Osteoblast (primary cell): ENCODE results near the gene PLOD3. TPM values are rescaled to one million over a fixed set of nuclear protein-coding genes. Genes with fewer than 3 reads are reported as not detected.
A peak's percentile ranks its signal among the peaks of the same experiment; 100 is the strongest.

ENCODE experiments used
- DNase-seq: peaks from one replicate; pipeline ENCODE4 v3.0.0; 2011; ENCODE audit warnings: low spot score, mixed read lengths; ENCODE audit not compliant: insufficient read length; ENCODE audit errors: missing footprints
- H2AFZ ChIP-seq: 2 replicates; pipeline ENCODE4 v1.6.0; 2011; ENCODE audit warnings: mild to moderate bottlenecking, low read length
- H3K27ac ChIP-seq: 2 replicates; pipeline ENCODE4 v1.5.1; 2011; ENCODE audit warnings: mild to moderate bottlenecking, low read depth, low read length, moderate library complexity
- H3K27me3 ChIP-seq: 2 replicates; pipeline ENCODE4 v1.6.0; 2012; ENCODE audit warnings: mild to moderate bottlenecking, control low read depth, inconsistent platforms, low read length, moderate library complexity; ENCODE audit not compliant: insufficient read depth
- H3K36me3 ChIP-seq: 2 replicates; pipeline ENCODE4 v1.5.1; 2011; ENCODE audit warnings: mild to moderate bottlenecking, low read length, control low read depth, moderate library complexity; ENCODE audit not compliant: insufficient read depth
- H3K4me1 ChIP-seq: 2 replicates; pipeline ENCODE4 v1.5.1; 2011; ENCODE audit warnings: mild to moderate bottlenecking, low read length, control low read depth, moderate library complexity; ENCODE audit not compliant: insufficient read depth
- H3K4me2 ChIP-seq: 2 replicates; pipeline ENCODE4 v1.6.0; 2011; ENCODE audit warnings: mild to moderate bottlenecking, low read length; ENCODE audit not compliant: insufficient read depth
- H3K4me3 ChIP-seq: fragments of 200-600 bp; sonication (generic); 3 replicates; pipeline ENCODE4 v1.5.1; 2012; ENCODE audit warnings: mild to moderate bottlenecking, low read length, inconsistent platforms; ENCODE audit not compliant: insufficient read depth
- H3K79me2 ChIP-seq: 2 replicates; pipeline ENCODE4 v1.6.0; 2012; ENCODE audit warnings: mild to moderate bottlenecking, low read length, control low read depth, inconsistent platforms; ENCODE audit not compliant: insufficient read depth
- H3K9me3 ChIP-seq: 2 replicates; pipeline ENCODE4 v1.5.1; 2011; ENCODE audit warnings: low read depth, low read length, control low read depth
- H4K20me1 ChIP-seq: 2 replicates; pipeline ENCODE4 v1.6.0; 2012; ENCODE audit warnings: mild to moderate bottlenecking, low read length, control low read depth; ENCODE audit not compliant: insufficient read depth
- CTCF ChIP-seq: IDR thresholded peaks from 2 replicates; pipeline ENCODE4 v1.5.1; 2011; ENCODE audit warnings: mild to moderate bottlenecking, low read depth, low read length, moderate library complexity; ENCODE audit errors: extremely low read depth
- total RNA-seq: library from RNA; depleted of rRNA; stranded (reverse); fragments of >200 nt; gene quantifications from 2 replicates; pipeline ENCODE4 v1.2.3, GENCODE V29; 2012

The PLOD3 gene
- total RNA-seq, 1 donor: 81.8 TPM

DNA sequence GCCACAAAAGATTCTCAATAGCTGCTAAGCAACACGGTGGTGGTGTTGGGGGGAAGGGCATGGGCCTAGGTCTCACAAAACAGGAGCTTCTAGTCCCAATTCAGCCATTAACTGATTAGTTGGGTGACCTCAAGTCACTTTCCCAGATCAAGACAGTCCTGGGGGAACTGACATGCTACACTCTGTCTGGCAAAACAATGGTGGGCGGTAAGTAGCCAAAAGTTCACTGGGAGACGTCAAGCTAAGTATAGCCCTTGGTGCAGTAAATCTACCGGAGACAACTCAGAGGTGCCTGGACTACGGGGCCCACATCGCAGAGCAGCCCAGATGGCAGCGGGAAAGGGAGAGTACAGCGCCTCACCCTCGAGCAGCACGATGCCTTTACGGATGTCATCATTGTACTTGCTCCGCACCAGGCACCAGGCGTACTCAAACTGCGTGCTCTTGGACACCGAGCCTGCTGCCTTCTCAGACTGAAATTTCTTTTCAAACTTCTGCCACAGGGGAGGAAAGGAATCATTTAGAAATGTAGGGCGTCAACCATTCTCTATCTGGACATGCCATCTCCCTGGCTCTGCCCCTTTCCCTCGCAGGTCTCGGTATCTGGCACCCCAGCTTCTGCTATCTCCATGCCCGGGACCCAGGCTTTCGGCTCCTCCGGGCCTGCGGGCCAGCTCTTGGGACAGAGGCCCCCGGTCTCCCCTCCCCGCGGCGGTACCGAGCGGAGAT lies 26.4 kb upstream of the PLOD3 start:
- H3K36me3 ChIP-seq: peaks cover 26% of the 10 kb centered on the region
- DNase-seq: peak; percentile 8
- peaks cover 12% of the 10 kb centered on the region for H3K4me1 ChIP-seq
- no peaks in the 10 kb centered on the region for H3K9me3 ChIP-seq
- peaks cover 62% of the 10 kb centered on the region for H3K79me2 ChIP-seq
- no peak for TF ChIP-seq CTCF
- peak overlapping the region; percentile 99 for H3K4me2 ChIP-seq
- H3K4me3 ChIP-seq: peak overlapping the region; percentile 99
- peak overlapping the region; percentile 87 for H3K27ac ChIP-seq
- peak overlapping the region; percentile 99 for H2AFZ ChIP-seq
- no peaks in the 10 kb centered on the region for H3K27me3 ChIP-seq
- H4K20me1 ChIP-seq: peaks cover 19% of the 10 kb centered on the region

GRCh38 chr7:101241443-101242349 lies 24.3 kb upstream of the PLOD3 start:
- TF ChIP-seq CTCF: no peak
- H3K27ac ChIP-seq: no peak overlapping the region
- H3K79me2 ChIP-seq: peaks cover 50% of the 10 kb centered on the region
- H3K4me3 ChIP-seq: no peak overlapping the region
- H3K36me3 ChIP-seq: peaks cover 22% of the 10 kb centered on the region
- H3K9me3 ChIP-seq: no peaks in the 10 kb centered on the region
- H4K20me1 ChIP-seq: peaks cover 16% of the 10 kb centered on the region
- no peaks in the 10 kb centered on the region for H3K27me3 ChIP-seq
- no peak overlapping the region for H3K4me2 ChIP-seq
- H2AFZ ChIP-seq: no peak overlapping the region
- H3K4me1 ChIP-seq: peaks cover 12% of the 10 kb centered on the region
- DNase-seq: no peak

DNA sequence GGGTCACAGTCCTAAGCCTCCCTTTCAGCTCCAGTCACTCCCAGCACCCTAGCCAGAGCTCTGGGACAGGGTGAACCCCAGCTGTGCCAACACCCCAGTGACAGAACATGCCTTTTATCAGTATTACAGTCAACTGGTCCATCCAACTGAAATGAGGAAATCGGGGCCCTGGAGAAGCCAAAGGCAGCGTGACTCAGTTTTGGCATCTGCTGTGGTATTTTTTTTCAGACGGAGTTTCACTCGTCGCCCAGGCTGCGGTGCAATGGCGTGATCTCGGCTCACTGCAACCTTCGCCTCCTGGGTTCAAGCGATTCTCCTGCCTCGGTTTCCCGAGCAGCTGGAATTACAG lies 23.6 kb upstream of the PLOD3 start:
- no peak overlapping the region for H3K4me2 ChIP-seq
- no peaks in the 10 kb centered on the region for H3K9me3 ChIP-seq
- TF ChIP-seq CTCF: no peak
- H3K79me2 ChIP-seq: peaks cover 45% of the 10 kb centered on the region
- H3K27ac ChIP-seq: no peak overlapping the region
- H2AFZ ChIP-seq: no peak overlapping the region
- no peaks in the 10 kb centered on the region for H3K27me3 ChIP-seq
- peak; percentile 47 for DNase-seq
- peaks cover 16% of the 10 kb centered on the region for H4K20me1 ChIP-seq
- peaks cover 24% of the 10 kb centered on the region for H3K36me3 ChIP-seq
- H3K4me3 ChIP-seq: no peak overlapping the region
- H3K4me1 ChIP-seq: peaks cover 12% of the 10 kb centered on the region
